H1 (cell line): Measurements from ENCODE around the gene CHD9NB. TPM values are rescaled to one million over a fixed set of nuclear protein-coding genes. Genes with fewer than 3 reads are reported as not detected.

Source experiments
- BACH1 ChIP-seq: IDR thresholded peaks from 2 replicates; pipeline ENCODE4 v1.6.1; 2012; ENCODE audit warnings: low read length, improper control_type of control experiment
- CREB1 ChIP-seq: IDR thresholded peaks from 2 replicates; pipeline ENCODE4 v1.6.1; 2012; ENCODE audit warnings: inconsistent platforms
- MAFK ChIP-seq: IDR thresholded peaks from 2 replicates; pipeline ENCODE4 v1.6.1; 2012; ENCODE audit warnings: low read depth, mild to moderate bottlenecking, improper control_type of control experiment, low read length
- NANOG ChIP-seq: IDR thresholded peaks from 2 replicates; pipeline ENCODE4 v1.6.1; 2011; ENCODE audit warnings: low read length, low read depth, mild to moderate bottlenecking, inconsistent platforms; ENCODE audit not compliant: insufficient read depth, poor library complexity, severe bottlenecking
- RXRA ChIP-seq: IDR thresholded peaks from 2 replicates; pipeline ENCODE4 v1.6.1; 2011; ENCODE audit warnings: low read depth, mild to moderate bottlenecking, low read length, moderate library complexity; ENCODE audit not compliant: insufficient read depth
- SIRT6 ChIP-seq: IDR thresholded peaks from one replicate; pipeline ENCODE4 v1.7.1; 2012; ENCODE audit warnings: low read length, inconsistent platforms
- TEAD4 ChIP-seq: IDR thresholded peaks from 2 replicates; pipeline ENCODE4 v1.6.1; 2012; ENCODE audit warnings: low read depth, low read length, inconsistent platforms, mixed read lengths
- polyA plus RNA-seq, 7 experiments: library from polyadenylated mRNA; depleted of rRNA in 3 of 7; stranded (reverse) in 5 of 7; unstranded in 2 of 7; fragments of >200 nt in 5 of 7; fragments of 200-250 nt in 2 of 7; gene quantifications; 1 replicate in 5 of 7; 2 replicates in 1 of 7; 4 replicates in 1 of 7; pipeline versions ENCODE4 v1.2.1 to v1.2.3, GENCODE V29; 2011 to 2013; ENCODE audit warnings: missing spikeins in 2 of 7, mixed read lengths in 2 of 7
- total RNA-seq: library from RNA; stranded (reverse); fragmentation: NEBNext Ultra II Directional; extraction: Animal tissue kit (Norgen Biotek cat#: 25700); gene quantifications from 2 replicates; pipeline ENCODE4 v1.2.1, GENCODE V29; 2021
- TF ChIP-seq, protein P1 (sequence below): fragments of 300-600 bp; sonication (generic); IDR thresholded peaks from 2 replicates; pipeline ENCODE4 v1.7.1; 2012; ENCODE audit warnings: low read length, moderate library complexity, mild to moderate bottlenecking, inconsistent platforms; ENCODE audit not compliant: insufficient replicate concordance
- TF ChIP-seq, protein P2 (sequence below): IDR thresholded peaks from 2 replicates; pipeline ENCODE4 v1.6.1; 2011; ENCODE audit warnings: low read length, improper control_type of control experiment
- TF ChIP-seq, protein P3 (sequence below): IDR thresholded peaks from 2 replicates; pipeline ENCODE4 v1.6.1; 2012; ENCODE audit warnings: low read length, inconsistent platforms

CHD9NB gene
- total and polyA plus RNA-seq, 2 of the 8 experiments (the other 6 are each of a cell fraction or from before 2014, with no cell fraction given): 4.5 to 5.9 TPM

DNA sequence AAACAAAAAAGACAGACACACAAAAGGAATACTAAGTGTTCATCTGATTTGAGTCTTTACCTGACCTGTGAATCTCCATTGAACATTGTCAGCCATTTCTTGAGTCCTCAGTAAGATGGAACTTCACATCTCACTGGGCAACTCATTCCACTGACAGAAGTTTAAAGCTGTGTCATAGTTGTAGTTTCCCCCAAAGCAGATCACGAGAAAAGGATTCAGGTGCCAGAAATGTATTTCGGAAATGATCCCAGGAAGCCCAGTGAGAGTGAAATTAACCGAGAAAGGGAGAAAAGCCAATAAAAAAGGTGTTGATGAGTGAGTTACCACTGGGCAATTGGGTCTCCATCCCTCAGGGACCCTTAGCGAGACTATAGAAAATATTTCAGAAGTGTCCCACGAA lies 8.6 kb upstream of the CHD9NB start (continued):
- TF ChIP-seq, protein P1, sequence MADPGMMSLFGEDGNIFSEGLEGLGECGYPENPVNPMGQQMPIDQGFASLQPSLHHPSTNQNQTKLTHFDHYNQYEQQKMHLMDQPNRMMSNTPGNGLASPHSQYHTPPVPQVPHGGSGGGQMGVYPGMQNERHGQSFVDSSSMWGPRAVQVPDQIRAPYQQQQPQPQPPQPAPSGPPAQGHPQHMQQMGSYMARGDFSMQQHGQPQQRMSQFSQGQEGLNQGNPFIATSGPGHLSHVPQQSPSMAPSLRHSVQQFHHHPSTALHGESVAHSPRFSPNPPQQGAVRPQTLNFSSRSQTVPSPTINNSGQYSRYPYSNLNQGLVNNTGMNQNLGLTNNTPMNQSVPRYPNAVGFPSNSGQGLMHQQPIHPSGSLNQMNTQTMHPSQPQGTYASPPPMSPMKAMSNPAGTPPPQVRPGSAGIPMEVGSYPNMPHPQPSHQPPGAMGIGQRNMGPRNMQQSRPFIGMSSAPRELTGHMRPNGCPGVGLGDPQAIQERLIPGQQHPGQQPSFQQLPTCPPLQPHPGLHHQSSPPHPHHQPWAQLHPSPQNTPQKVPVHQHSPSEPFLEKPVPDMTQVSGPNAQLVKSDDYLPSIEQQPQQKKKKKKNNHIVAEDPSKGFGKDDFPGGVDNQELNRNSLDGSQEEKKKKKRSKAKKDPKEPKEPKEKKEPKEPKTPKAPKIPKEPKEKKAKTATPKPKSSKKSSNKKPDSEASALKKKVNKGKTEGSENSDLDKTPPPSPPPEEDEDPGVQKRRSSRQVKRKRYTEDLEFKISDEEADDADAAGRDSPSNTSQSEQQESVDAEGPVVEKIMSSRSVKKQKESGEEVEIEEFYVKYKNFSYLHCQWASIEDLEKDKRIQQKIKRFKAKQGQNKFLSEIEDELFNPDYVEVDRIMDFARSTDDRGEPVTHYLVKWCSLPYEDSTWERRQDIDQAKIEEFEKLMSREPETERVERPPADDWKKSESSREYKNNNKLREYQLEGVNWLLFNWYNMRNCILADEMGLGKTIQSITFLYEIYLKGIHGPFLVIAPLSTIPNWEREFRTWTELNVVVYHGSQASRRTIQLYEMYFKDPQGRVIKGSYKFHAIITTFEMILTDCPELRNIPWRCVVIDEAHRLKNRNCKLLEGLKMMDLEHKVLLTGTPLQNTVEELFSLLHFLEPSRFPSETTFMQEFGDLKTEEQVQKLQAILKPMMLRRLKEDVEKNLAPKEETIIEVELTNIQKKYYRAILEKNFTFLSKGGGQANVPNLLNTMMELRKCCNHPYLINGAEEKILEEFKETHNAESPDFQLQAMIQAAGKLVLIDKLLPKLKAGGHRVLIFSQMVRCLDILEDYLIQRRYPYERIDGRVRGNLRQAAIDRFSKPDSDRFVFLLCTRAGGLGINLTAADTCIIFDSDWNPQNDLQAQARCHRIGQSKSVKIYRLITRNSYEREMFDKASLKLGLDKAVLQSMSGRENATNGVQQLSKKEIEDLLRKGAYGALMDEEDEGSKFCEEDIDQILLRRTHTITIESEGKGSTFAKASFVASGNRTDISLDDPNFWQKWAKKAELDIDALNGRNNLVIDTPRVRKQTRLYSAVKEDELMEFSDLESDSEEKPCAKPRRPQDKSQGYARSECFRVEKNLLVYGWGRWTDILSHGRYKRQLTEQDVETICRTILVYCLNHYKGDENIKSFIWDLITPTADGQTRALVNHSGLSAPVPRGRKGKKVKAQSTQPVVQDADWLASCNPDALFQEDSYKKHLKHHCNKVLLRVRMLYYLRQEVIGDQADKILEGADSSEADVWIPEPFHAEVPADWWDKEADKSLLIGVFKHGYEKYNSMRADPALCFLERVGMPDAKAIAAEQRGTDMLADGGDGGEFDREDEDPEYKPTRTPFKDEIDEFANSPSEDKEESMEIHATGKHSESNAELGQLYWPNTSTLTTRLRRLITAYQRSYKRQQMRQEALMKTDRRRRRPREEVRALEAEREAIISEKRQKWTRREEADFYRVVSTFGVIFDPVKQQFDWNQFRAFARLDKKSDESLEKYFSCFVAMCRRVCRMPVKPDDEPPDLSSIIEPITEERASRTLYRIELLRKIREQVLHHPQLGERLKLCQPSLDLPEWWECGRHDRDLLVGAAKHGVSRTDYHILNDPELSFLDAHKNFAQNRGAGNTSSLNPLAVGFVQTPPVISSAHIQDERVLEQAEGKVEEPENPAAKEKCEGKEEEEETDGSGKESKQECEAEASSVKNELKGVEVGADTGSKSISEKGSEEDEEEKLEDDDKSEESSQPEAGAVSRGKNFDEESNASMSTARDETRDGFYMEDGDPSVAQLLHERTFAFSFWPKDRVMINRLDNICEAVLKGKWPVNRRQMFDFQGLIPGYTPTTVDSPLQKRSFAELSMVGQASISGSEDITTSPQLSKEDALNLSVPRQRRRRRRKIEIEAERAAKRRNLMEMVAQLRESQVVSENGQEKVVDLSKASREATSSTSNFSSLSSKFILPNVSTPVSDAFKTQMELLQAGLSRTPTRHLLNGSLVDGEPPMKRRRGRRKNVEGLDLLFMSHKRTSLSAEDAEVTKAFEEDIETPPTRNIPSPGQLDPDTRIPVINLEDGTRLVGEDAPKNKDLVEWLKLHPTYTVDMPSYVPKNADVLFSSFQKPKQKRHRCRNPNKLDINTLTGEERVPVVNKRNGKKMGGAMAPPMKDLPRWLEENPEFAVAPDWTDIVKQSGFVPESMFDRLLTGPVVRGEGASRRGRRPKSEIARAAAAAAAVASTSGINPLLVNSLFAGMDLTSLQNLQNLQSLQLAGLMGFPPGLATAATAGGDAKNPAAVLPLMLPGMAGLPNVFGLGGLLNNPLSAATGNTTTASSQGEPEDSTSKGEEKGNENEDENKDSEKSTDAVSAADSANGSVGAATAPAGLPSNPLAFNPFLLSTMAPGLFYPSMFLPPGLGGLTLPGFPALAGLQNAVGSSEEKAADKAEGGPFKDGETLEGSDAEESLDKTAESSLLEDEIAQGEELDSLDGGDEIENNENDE: no peak
- TF ChIP-seq, protein P2, sequence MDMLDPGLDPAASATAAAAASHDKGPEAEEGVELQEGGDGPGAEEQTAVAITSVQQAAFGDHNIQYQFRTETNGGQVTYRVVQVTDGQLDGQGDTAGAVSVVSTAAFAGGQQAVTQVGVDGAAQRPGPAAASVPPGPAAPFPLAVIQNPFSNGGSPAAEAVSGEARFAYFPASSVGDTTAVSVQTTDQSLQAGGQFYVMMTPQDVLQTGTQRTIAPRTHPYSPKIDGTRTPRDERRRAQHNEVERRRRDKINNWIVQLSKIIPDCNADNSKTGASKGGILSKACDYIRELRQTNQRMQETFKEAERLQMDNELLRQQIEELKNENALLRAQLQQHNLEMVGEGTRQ: no peak
- TF ChIP-seq TEAD4 (no peak), BACH1 (no peak), CREB1 (no peak), MAFK (no peak), RXRA (no peak), SIRT6 (no peak), NANOG (no peak)
- TF ChIP-seq, protein P3, sequence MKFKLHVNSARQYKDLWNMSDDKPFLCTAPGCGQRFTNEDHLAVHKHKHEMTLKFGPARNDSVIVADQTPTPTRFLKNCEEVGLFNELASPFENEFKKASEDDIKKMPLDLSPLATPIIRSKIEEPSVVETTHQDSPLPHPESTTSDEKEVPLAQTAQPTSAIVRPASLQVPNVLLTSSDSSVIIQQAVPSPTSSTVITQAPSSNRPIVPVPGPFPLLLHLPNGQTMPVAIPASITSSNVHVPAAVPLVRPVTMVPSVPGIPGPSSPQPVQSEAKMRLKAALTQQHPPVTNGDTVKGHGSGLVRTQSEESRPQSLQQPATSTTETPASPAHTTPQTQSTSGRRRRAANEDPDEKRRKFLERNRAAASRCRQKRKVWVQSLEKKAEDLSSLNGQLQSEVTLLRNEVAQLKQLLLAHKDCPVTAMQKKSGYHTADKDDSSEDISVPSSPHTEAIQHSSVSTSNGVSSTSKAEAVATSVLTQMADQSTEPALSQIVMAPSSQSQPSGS: no peak
- TF ChIP-seq, all 59 proteins: peak for 0
